Activated T-cell treated with anti-CD3 and anti-CD28 coated beads, Interleukin-2, amount 50 U/mL, for 48 hours (primary cell): Measurements from ENCODE around the gene RGS6.
A peak's percentile ranks its signal among the peaks of the same experiment; 100 is the strongest.

ENCODE experiments used
- DNase-seq, 2 experiments: peaks; one replicate each; pipeline ENCODE4 v3.0.0-alpha.2; 2020

The RGS6 gene

DNA sequence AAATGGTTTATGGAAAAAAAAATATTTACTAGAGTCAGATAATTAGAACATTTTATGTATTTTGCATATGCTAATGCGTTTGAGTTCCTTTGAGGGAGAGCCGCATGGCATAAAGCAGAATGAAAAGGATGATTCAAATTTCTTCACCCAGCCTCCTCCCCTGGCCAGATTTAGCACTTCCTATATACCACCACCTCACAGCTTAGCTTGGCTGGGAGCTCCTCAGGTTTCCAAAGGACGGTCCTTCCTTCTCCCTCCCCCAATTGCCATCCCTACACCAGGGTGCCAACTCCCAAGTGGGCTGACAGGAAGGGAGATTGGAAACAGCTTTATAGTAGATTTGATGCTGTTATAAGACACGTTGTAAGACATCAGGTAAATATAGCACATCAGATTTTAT, 157.4 kb downstream of the RGS6 start:
- no peak for DNase-seq

DNA sequence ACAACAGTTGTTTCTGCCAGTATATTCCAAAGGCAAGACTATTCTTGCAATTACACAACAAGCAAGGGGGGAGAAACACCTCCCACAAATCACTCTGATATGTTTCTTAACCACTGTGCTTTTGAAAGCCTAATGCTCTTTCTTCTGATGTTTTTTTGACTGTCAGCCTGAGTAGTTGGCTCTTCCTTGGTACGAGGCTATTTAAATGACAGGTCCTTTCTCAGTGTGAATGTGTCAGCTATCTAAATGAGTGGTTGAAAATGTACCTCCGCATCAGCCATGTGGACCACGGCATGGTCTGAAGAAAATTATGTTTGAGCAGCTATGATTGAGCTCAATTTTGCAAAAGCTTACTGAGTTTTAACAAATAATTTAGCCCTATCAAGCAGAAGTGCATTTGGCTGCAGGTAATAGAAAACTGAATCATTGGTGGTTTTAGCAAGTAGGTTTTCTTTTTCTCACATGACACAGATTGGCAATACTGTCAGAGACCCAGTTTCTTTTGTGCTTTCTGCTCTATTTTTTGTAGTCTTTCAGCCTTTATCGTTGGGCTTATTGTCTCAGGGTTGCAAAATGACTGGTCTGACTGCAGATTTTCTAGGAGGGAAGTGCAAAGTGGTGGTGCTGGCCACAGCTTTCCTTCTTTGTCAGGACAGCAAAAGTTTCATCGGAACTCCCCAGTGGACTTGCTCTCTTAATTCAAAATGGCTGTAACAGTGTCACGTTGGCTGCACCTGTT, 162.8 kb downstream of the RGS6 start:
- DNase-seq, result no peak

DNA sequence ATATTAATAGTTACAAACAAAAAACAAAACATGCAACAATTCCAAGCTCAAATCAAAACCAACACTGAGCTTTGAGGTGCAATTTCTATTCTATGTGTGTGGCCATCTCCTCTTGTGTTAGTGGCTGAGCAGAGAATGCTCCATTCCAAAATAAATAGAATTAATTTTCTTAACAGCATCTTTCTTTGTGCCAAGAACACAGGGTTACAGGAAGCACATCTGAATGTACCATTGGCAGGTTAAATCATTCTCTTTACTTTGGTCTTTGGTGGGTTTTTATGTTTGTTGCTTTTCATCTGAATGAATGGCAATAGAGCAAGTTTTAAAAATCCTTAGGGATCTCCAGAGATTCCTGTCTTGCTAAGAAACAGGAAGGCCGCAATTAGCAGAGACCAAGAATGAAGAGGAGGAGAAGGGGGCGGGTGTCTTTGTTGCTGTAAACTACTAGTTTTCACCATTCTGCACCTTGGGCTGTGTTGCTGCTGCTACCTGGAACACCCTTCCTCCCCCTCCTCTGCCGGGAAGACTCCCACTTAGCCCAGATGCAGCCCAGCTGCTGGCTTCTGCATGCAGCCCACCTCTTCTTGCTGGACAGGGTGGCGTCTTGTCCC, 165.0 kb downstream of the RGS6 start:
- DNase-seq, result no peak

DNA sequence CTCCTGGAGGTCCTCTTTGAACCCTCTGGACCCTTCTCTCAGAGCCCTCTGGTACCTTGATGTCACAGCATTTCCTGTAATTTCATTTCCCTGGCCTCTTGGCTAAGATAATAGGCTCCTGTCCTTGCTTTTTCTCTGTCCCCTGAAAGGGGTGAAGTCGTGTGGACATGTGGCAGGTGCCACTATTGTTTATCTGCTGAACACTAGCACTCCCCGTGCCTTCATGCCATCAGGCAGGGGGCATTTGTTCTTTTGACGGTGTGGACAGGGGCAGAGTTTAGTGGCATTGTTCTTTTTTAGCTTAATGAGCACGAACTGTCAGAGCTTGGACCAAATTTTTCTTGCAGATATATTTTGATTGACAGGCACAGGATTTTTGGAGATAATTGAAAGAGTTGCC, 166.0 kb downstream of the RGS6 start:
- DNase-seq, result no peak

DNA sequence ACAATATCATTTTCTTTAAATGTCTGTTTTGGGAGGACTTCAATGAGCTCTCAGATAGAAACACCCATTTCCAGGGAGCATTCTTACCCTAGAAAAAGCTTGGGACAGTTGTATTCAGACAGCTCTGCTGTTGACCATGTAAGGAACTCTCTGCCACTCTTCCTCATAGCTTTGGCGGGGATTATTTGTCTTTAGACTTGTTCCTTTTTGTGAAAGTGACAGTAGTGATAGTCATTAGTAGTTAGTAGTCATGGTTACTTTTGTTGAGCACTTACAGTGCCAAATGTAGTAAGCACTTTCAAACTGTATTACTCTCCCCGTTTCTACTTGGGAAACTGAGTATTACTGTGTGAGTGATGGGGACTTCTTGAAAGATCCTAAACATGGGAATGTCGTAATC, 167.3 kb downstream of the RGS6 start:
- DNase-seq, result no peak

DNA sequence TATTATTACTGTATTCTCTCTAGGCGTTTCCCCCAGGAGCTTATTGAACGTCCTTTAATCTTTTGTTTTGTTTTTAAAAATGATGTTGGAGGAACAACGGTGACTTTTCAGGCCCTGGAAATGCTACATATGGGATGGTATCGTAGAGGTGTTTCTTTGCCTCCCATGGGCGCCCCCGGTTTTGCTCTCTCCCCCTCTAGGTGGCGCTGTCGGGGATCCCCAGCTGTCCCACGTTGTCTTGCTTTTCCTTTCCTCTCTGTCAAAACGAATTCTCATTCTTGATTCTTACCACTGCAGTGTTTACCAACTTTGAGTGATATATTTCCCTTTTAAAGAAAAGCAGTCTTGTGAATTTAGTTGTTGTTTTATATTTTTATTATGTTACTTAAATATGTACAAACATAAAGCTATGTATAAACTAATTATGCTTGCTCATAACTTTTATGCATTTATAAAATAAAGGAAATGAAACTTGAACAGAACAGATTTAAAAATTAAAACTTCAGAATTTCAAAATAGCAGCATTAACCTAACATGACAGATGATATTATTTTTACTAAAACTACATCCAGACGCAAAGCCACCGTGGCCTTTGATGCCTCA, 171.9 kb downstream of the RGS6 start:
- peak; percentile 65 to 68 for DNase-seq

DNA sequence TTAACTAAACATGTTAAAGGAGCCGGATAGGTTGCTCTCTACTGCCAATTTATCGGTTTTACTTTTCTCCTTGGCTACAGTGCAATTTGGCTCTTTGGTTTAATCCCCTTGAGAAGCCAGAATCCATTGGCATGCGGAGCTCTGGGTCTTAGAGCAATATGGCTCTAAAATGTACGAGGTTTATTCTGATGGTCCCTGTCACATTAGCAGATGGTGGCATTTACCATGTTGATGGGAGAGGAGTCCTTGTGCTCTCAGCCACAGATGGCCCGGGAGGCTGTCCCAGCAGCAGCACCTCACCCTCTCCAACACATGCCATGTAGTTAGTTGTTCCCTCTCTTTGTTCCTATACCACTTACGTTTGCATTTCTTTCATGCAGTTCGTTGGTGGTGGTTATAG, 179.7 kb downstream of the RGS6 start:
- no peak for DNase-seq

DNA sequence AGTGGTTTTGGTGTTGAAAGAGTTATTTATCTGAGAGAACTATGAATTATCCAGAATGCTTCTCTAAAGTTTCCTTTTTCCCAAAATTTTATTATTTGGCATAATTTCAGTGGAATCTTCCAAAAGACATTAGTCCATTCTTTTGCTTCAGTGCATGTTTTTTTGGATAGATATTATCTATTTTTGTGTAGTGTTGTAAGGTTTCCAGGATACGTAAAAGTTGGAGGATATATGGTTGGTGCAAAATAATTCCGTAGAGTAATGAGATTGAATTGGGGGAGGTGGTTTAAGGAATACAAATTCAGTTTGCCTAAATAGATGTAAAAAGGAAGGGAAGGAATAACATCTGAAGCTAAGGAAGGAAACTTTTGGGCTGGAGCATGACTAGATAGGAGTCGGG, 186.6 kb downstream of the RGS6 start:
- no peak for DNase-seq

DNA sequence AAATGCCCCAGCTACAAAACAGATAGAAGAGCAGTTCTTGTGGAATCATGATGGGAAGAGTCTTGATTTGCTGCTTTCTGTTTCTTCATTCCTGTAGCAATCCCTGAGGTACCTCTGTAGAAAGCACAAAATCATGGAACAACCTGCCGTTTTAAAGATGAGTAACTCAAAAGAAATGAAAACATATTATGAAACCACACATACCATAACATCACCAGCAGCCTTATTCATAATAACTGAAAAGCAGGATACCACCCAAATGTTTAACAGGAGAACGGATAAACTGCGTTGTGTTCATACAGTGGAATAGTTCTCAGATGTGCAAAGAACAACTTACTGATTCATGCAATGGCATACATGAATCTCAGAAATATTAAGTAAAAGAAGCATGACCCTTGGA, 188.1 kb downstream of the RGS6 start:
- no peak for DNase-seq

DNA sequence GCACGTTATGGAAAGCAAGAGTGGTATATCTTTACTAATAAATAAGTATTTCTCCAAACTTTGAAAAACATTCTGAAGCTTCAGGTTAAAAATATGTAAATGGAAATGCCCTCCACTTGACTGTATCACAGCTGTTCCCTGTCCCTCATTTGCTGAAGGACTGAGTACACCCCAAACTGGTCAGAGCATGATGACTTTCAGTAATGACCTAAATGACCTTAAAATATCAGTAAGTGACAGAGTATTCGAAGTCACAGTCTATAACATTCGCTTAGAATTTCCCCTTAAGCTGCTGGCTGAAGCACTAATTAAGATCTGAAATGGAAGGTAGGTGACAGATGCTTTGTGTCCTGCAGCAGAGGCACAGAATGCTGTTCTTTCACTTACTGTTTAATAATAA, 191.5 kb downstream of the RGS6 start:
- DNase-seq, result no peak

DNA sequence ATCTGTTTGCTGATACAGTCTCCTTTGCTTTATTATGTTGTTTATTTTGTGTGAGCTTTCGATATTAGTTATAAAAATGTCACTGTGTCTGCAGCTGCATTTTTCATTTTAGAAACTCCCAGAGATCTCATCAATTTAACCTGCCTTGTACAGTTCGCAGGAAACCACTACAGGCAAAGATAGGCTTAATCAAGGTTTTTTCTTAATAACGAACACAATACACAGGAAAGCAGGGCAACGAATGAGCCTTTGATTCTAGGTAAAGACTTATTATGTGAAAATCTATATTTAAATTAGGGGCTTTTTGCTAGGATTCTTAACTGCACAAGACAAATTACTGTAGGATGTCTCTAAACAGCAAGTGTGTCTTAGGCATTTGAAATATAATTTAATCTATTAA, 191.9 kb downstream of the RGS6 start:
- DNase-seq, result no peak

DNA sequence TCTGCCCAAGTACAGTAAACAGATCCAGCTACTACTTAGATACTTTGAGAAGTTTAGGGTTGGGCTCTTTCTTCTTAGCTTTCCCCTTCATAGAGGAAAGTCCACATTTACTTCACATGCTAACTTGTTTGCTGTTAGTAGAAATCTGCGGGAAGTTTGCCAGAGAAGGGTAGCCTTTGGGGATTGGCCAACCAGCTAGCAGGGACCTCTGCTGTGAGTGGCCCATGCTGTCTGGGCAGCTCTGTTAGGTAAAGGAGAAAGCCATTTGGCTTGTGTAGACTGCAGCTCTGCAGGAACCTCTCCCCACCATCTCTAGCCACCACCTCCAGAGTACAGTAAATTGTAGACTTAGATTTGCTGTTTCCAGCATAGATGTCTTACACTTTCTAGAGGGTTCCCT, 193.9 kb downstream of the RGS6 start:
- no peak for DNase-seq

DNA sequence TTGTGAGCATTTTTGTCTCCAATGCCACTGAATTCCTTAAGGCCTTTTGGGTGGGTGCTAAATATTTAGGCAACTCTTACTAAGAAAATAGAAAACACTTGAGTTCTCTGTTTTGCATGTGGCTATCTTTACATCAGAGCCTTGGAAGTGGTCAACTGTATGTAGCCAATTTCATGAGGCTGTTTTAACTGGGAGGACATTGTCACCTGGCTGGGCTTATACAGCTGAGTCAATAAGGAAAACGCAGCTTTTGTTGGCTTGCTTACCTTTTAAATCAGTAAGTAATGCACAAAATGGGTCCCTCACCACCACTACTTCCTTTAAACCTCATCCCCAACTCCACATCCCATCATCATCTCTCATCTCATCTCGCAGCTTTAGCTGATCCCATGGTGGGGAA, 194.3 kb downstream of the RGS6 start:
- no peak for DNase-seq

DNA sequence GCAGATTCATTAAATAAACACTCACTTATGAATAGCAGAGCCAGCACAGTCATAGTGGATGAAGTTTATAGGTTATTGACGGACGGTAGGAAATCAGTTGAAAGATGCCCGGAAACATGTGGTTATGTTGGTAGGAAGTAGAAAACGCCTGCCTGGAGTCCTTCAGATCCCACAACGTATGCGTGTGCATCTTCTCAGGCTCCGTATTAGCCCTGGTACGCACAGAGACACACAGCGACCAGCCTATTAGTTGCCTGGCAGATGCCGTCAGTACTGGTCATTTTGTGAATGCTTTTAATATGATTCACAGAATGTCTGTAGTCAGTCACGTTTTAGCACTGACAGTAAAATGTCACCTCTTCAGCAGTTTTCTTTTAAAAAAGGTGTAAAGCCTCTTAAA, 196.4 kb downstream of the RGS6 start:
- DNase-seq, result no peak

DNA sequence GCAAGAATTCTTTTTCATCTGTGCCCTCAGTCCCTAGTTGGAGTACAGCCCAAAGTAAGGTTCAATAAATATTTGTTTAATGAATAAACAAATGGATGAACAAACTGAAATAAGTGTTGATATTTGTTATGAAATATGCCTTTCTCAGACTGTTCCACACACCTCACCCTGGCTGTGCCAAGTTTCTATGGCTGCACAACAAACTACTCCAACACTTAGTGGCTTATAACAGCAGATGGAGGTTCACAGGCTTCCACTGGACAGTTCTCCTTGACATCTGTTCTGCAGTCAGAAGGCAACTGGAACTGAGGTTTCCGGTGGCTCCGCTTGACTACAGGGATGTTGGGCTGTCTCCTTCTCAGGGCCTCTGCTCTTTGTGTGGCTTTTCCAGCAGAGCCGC, 197.1 kb downstream of the RGS6 start:
- DNase-seq, result no peak

DNA sequence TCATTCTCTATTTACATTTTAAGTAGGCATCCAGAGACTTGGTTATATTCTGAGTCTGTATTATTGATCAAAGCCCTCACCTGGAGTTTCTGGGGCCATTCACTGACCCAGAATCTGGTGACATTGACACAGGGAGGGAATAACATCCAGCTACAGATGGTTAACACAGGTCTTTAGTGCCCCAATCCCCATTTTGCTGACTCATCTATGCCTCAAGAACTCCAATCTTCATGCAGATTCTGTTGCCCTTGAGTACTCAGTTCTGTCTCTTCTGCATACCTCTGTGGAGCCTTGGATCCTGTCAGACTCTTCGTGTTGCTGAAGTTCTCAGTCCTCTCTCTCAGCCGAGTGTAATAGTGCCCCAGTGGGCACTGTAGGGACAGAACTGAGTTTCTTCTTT, 208.9 kb downstream of the RGS6 start:
- DNase-seq, result no peak

DNA sequence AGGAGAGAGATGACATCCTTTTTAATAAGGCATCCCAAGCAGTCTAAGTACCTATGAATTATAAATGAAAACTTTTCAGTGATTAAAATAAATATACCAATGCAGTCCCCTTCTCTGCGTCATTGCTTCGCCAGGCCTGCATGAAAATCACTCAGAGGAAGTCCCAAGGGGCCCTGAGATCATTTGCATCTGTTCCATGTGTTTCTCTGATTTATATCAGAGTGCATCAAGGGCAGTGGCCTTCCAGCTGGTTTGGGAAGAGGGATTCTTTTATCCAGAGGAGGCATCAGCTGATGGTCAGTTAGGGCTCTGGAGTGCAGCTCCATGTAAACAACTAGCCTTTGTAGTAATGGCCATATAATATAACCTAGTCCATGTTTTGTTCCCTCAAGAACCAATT, 210.1 kb downstream of the RGS6 start:
- no peak for DNase-seq

DNA sequence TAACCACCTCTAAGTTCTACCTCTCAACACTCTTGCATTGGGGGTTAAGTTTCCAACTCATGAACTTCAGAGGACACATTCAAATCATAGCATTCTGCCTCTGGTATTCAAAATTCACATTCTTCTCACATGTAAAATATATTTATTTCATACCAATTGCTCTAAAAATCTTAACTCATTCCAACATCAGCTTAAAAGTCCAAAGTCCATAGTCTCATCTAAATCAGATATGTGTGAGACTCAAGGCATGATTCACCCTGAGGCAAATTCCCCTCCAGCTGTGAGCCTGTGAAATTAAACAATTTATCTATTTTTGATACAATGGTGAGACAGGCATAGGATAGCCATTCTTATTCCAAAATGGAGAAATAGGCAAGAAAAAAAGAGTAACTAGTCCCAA, 214.0 kb downstream of the RGS6 start:
- DNase-seq, result no peak

DNA sequence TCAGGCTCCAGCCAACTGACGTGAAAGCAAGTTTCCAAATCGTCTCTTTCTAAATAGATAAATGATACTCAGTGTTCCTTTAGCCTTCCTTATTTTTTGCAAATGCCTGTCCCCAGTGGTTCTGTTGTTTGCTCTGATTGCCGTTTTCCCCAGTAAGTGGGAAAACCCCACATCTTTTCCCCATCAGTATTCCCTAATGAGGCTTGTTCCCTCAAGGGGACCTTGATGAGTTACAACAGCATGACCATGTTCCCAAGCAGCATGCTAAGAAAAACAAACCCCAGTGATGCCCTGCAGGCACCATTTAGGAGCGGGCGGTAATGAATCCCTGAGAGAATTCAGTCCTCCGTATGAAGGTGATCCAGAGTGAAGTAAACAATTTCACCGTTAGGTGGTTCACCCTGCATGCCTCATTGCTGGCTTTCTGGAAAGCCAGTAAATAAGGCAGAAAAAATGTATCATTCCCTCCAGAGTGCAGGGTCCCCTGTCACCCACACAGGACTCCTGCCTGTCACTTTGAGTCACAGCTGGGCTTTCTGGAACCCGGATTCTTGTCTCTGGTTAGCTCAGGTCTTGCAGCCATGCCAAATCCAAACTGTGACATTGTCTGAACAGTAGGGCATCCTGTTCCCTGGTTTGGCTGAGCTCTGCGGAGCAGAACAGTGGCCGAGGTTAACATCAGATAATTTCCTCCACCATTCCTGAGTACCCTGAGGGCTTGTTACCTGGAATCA, 222.6 kb downstream of the RGS6 start:
- DNase-seq, result peak; percentile 28 to 46

DNA sequence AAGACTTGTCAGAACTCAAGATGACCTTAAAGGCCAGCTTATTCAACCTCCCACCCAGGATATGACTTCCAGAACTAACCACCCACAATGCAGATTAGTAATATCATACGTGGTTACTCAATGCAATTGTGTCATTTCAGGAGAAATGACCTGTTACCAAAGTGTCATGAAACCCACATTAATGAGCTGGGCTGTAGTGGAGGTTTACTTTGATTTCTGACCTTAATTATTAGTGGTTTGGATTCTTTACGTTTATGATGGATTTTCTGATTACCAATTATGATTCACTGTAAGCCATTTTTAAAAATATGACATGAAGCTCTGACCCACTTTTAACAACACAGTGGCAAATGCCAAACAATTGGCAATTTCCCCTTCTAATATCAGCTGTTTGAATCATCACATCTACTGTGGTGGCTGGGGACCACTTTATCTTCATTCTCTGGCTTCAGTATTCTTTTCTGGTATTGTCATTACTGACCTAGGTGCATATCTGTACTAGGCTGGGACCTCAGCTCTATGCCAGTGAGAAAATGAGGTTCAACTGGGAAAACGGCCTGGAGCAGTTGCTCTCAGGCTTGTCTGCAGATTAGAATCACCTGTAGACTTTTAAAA, 223.3 kb downstream of the RGS6 start:
- no peak for DNase-seq

DNA sequence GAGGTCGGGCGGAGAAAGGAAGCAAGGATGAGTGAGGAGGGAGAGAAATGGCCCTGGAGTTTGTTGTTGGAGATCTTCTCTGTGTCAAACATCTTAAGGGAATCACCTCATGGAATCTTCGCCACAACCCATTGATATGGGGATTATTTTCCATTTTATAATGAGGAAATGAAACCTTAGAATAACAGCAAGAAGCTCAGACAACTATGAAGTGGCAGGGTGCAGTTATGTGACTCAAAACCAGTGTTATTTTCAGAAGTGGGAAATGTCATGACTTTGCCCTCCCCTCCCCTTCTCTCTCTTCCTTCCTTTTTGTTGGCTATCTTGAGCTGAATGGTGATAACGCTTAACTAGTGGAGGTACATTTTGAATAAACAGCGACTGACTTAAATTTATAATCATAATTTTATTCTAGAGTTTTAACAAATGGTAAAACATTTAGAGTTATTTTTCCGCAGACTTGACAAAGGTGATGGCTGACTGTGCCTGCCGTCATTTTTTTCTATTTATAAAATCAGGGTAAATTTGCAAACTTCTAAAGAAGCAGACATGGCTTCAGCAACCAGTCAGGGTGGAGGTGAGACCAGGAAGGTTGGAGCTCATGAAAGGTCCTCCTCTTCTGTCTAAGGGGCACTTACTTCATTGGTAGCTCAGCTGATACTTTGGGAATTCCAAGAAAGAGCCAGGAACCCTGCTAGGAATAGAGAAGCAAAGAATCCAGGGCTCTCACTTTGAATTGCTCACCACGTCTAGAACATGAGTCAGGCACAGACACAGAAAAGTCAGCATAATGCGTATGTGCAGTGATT, 232.4 kb downstream of the RGS6 start:
- no peak for DNase-seq

DNA sequence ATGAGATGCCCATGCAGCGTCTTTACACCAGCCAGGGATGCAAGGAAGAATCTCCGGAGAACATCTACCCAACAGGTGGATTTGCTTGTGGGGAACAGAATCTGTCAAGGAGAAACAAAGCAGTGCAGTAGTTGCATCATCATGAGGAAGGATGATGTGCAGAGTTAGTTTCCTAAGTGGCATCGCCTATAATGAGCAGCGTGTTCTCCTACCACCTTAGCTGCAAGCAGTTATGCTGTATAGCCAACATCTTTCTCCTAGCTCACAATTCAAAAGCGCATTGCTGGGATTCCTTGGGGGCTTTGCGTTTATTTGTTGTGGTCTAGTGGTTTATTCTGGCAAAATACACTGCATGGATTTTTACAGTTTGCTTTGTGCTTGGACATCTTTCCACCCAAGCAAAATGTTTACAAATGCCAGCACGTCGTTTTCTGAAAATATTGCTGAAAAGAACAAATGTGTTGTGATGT, 233.0 kb downstream of the RGS6 start:
- no peak for DNase-seq

DNA sequence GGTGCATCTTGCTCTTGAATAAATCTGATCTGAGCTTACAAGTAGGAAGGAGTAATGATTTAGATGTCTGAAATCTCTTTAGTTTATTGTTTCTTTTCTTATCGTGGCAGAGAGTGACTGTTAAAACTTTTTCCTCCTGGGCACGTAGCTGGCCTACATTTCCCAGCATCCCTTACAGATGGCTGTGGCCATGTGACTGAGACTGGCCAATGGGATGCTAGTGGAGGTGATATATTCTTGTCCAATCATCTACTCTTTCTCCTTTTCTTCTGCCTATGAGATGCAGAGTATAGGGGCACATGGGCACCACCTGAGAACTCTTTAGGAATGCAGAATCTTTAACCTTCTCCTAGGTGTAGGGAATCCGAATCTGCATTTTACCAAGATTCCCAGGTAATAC, 237.3 kb downstream of the RGS6 start:
- no peak for DNase-seq
